Measurements from ENCODE around the gene PNMA8B. TPM values are rescaled to one million over a fixed set of nuclear protein-coding genes. Genes with fewer than 3 reads are reported as not detected.

PNMA8B gene
- total RNA-seq, 1 experiment from 2014 or later, result not detected

GRCh38 chr19:46487802-46488445, 7.7 kb downstream of the PNMA8B start:
- DNase-seq (ENCODE audit: low read depth), result peak; percentile 70

- peak; percentile 36 for DNase-seq (ENCODE audit: low read depth)
Observed at GRCh38 chr19:46487178-46487801, 8.4 kb downstream of the PNMA8B start.

GRCh38 chr19:46486358-46486757, 9.3 kb downstream of the PNMA8B start:
- DNase-seq (ENCODE audit: low read depth), result no peak

DNA sequence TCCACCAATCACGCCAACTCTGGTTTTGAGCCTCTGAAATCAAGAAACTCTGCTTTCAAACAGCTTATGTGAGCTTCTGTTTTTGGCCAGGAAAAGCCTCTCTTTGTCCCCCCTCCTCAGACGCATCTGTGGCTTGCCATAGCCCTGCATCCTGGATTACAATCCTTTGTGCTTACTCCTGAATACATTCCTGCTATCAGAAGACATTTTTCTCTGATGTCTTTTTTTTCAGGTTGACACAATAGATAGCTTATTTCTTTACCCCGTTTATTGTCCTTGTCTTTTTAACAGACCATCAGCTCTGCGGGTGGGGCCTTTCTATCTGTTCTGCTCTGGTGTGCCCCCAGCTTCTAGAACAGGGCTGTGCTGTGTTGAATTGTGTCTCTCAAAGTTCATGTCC, 11.0 kb downstream of the PNMA8B start:
- no peak for DNase-seq (ENCODE audit: low read depth)

DNA sequence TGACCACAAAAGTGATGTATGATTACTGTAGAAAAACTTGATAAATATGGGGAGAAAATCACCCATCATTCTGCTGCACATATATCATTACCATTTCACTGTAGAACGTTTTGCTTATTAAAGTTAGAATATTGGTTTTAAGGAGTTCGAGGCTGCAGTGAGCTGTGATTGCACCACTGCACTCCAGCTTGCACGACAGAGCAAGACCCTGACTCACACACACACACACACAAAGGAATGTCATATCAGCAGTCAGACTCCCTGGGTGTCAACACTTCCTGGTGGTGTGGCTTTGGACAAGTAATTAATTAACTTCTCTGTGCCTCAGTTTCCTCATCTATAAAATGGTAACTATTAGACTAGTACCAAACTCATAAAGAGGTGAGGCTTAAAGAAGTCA, 13.0 kb downstream of the PNMA8B start:
- peak; percentile 59 for DNase-seq (ENCODE audit: low read depth)

GRCh38 chr19:46481947-46482346, 13.7 kb downstream of the PNMA8B start:
- DNase-seq (ENCODE audit: low read depth), result peak; percentile 49

- peak; percentile 69 for DNase-seq (ENCODE audit: low read depth)
Observed at GRCh38 chr19:46481223-46481848, 14.3 kb downstream of the PNMA8B start.

DNA sequence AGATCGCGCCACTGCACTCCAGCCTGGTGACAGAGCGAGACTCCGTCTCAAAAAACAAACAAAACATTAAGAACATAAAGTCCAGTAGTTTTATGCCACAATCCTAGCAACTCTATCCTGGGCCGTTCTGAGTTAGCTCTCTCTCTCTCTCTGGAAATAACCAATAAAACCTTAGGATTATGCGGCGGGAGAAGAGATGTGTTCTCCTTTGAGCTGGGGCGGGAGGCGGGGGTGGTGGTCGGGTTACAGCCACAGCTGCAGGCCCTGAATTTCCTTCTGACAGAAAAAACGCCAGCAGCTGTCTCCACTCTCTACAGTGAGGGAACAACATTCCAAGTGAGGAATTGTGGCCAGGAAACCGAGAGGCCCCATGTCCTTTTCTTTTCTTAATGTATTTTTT, 15.3 kb downstream of the PNMA8B start:
- peak; percentile 97 for DNase-seq (ENCODE audit: low read depth)

DNA sequence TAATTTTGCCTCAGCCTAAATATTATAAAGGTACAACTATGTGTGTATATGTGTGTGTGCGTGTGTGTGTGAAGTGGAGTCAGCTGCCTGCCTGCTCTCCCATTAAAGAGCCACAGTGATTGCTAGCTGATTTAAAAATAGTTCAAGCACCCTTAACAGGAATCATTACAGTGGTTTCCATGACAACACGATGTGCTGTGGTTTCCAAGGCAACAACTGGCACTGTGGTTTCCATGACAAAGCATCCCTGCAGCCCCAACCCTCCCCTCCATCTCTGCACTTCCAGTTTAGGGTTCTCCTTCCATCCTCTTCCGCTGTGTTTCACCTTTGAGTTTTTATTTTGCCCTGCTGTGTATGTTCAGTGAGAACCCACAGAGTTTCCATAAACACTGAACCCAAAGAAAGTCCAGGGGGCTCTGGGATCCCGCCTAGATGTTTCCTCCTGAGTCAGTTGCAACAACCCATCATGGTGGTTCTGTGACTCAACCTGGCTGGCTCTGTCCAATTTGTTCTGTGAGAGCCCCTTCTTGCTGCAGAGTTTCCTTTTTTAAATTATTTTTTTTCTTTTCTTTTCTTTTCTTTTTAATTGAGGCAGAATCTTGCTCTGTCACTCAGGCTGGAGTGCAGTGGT, 17.2 kb downstream of the PNMA8B start:
- peak; percentile 97 for DNase-seq (ENCODE audit: low read depth)

DNA sequence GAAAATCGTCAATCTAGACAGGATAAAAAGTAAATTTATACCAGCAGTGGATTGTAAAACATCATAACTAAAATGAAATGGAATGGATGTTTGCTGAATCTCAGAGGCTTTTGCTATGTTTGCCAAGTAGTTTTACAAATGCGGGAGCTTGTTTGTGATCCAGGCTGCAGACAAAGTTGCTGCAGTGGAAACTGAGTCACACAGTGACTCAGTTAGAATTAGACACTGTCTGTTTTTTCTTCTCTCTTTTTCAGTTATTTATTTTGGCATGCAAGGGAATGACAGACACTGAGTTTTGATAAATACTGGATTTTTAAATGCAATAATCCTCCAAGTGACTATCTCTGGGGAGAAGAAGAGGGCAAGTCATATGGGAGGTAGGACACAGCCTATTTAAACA, 19.7 kb downstream of the PNMA8B start:
- peak; percentile 41 for DNase-seq (ENCODE audit: low read depth)

DNA sequence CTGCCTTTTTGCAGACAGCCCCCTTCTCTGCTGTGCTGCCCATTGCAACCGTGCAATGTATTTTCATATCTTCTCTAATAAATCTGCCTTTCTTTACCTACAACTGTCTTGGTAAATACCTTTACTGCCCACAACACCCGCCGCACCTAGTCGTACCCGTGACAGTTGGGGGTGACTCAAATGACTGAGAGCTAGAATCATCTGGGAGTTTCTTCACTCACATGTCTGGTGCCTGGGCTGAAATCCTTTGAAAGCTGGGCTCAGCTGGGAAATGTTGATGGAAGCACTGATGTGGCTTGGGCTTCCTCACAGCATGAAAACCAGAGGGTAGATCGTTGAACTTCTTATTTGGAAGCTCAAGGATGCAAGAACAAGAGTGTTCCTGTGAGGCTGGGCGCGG, 21.5 kb downstream of the PNMA8B start:
- no peak for DNase-seq (ENCODE audit: low read depth)

- no peak for DNase-seq (ENCODE audit: low read depth)
Observed at GRCh38 chr19:46472592-46472991, 23.1 kb downstream of the PNMA8B start.

DNA sequence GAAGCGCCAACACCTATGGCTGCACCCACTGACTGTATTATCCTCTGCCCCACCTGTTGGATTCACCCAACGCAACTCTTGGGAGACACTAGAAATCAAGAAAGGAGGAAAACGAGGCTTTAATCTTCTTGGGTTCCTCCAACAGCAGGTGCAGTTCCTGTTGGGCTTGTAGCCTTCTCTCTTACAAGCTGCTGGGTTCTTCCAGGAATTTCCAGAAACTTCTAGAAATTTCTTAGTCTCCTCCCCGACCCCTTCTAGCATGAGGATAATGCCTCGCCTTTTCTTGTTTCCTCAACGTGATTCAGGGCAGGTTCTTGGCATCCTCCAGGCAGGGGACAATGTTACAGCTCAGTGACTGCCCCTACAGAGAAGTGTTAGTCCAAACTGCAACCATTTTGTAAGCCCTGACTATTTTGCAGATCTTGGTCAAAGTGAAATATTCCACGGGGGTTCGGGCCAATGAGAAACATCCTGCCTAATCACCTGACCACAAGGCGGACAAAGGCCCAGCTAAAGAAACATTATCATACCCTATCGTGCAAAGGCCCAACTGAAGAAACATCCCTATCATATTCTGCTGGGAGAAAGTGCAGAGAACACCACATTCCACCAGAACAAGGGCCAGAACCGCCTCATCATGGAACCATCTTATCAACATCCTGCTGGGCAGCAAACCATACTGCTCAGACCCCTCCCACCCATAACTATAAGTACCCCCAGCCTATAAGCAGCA, 23.7 kb downstream of the PNMA8B start:
- DNase-seq (ENCODE audit: low read depth), result peak; percentile 83

- peak; percentile 82 for DNase-seq (ENCODE audit: low read depth)
Observed at GRCh38 chr19:46471116-46471733, 24.4 kb downstream of the PNMA8B start, which contains the start of gene PNMA8A. Gene PNMA8A, minus strand, starts transcription at chr19:46471563. Its CDS starts 528 bp downstream, at chr19:46471035.

DNA sequence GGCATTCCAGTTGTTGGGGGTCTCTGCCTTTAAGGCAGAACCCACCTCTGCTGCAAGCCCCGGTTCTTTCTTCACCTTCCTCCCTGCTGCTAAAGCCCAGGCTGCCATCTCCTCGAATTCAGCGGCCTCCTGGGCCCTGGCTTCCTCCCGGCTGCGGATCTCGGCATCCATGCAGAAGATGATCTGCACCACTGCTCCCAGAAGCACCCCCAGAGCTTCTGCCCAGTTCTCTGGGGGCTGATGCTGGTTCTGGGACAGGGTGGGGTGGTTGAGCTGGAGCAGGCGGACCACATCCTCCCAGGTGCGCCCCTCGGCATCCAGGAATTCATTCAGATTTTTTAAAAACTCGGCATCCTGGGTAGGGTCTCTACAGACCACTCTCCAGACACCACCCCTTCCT, 25.3 kb downstream of the PNMA8B start:
- DNase-seq (ENCODE audit: low read depth), result no peak

- DNase-seq (ENCODE audit: low read depth), result no peak
Observed at GRCh38 chr19:46469541-46470185, 26.0 kb downstream of the PNMA8B start.

DNA sequence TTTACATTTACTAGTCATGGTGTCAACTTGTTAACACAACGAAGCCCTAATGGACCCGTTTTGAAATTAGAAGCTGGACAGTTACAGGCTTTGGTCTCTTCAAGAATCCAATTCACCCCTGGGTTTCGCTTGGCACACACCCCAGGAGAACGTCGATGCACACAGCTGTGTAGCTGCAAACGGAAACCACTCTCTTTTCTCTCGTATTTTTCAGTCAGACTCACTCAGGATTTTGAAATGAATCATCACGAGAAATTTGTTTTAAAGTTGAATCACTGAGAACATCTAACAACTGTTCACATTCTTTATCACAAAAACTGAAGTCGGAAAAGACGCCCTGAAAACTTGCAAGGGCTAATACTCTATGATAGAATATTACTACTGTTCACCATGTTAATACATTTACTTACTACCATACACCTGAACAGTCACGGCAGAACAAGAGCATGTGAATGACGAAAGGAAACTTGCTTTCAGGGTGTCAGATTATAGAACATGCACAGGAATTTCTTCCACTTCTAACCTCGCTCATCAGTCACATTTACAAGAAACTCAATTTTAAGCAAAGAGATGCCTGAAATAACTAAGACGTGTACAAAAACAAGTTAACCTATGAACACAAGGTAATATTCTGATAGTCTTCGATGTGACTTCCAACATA, 29.0 kb downstream of the PNMA8B start:
- peak; percentile 98 for DNase-seq (ENCODE audit: low read depth)

- DNase-seq (ENCODE audit: low read depth), result no peak
Observed at GRCh38 chr19:46463516-46463915, 32.2 kb downstream of the PNMA8B start.

DNA sequence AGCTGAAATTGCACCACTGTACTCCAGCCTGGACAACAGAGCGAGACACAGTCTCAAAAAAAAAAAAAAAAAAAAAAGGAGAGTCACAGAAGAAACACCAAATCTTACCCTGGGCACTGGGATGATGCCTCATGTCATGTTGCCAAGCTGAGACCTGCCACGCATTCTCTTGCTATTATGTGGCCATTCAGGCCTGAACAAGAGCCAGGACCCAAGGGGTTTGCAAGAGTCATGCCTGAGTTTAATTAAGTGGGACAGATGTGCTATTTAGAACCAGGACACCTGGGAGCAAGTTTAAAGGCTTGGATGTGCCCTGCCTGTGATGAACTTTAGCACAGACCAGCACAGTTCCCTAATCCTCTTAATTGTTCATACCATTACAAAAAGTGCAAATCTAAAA, 34.1 kb downstream of the PNMA8B start:
- peak; percentile 47 for DNase-seq (ENCODE audit: low read depth)

DNA sequence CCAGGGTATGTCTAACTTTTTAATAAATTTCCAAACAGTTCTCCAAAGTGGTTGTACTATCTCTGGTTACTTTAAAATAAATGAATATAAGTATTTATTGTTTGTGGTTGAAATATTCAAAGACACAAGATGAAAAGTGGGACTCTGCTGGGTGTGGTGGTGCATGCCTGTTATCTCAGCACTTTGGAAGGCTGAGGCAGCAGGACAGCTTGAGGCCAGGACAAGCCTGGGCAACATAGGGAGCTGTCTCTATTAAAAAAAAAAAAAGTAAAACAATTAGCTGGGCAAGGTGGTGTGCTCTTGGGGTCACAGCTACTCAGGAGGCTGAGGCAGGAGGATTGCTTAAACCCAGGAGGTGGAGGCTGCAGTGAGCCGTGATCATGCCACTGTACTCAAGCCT, 34.7 kb downstream of the PNMA8B start:
- DNase-seq (ENCODE audit: low read depth), result no peak
